H1 (cell line): ENCODE results near the gene ERG28. TPM values are rescaled to one million over a fixed set of nuclear protein-coding genes. Genes with fewer than 3 reads are reported as not detected.

Source experiments
- CHD1 ChIP-seq: IDR thresholded peaks from 2 replicates; pipeline ENCODE4 v1.6.1; 2012; ENCODE audit warnings: low read depth, low read length, improper control_type of control experiment
- CHD7 ChIP-seq: fragments of 300-600 bp; sonication (generic); IDR thresholded peaks from 2 replicates; pipeline ENCODE4 v1.7.1; 2012; ENCODE audit warnings: low read length, moderate library complexity, mild to moderate bottlenecking, inconsistent platforms; ENCODE audit not compliant: insufficient replicate concordance
- CTBP2 ChIP-seq: IDR thresholded peaks from 2 replicates; pipeline ENCODE4 v1.7.0; 2011; ENCODE audit warnings: borderline replicate concordance, mild to moderate bottlenecking, moderate library complexity, mixed read lengths, low read length; ENCODE audit not compliant: insufficient read depth, insufficient read length
- EGR1 ChIP-seq: IDR thresholded peaks from 2 replicates; pipeline ENCODE4 v1.6.1; 2011; ENCODE audit warnings: low read depth, low read length, borderline replicate concordance
- HDAC6 ChIP-seq: IDR thresholded peaks from one replicate; pipeline ENCODE4 v1.7.1; 2012; ENCODE audit warnings: low read depth, mild to moderate bottlenecking, inconsistent platforms, low read length, moderate library complexity
- JUND ChIP-seq: IDR thresholded peaks from 2 replicates; pipeline ENCODE4 v1.6.1; 2011; ENCODE audit warnings: mild to moderate bottlenecking, improper control_type of control experiment, low read length
- KDM1A ChIP-seq: fragments of 200-600, 300-600 bp; sonication (generic); IDR thresholded peaks from 2 replicates; pipeline ENCODE4 v1.7.1; 2016; ENCODE audit warnings: mild to moderate bottlenecking, low read length, borderline replicate concordance
- NANOG ChIP-seq: IDR thresholded peaks from 2 replicates; pipeline ENCODE4 v1.6.1; 2011; ENCODE audit warnings: low read length, low read depth, mild to moderate bottlenecking, inconsistent platforms; ENCODE audit not compliant: insufficient read depth, poor library complexity, severe bottlenecking
- POLR2A ChIP-seq, 2 experiments: IDR thresholded peaks; 1 replicate in 1 of 2; 2 replicates in 1 of 2; pipeline ENCODE4 v1.6.1; 2011; ENCODE audit warnings: low read depth in 2 of 2, low read length in 2 of 2, mild to moderate bottlenecking in 2 of 2; ENCODE audit errors: control extremely low read depth in 1 of 2
- polyA plus RNA-seq, 7 experiments: library from polyadenylated mRNA; depleted of rRNA in 3 of 7; stranded (reverse) in 5 of 7; unstranded in 2 of 7; fragments of >200 nt in 5 of 7; fragments of 200-250 nt in 2 of 7; gene quantifications; 1 replicate in 5 of 7; 2 replicates in 1 of 7; 4 replicates in 1 of 7; pipeline versions ENCODE4 v1.2.1 to v1.2.3, GENCODE V29; 2011 to 2013; ENCODE audit warnings: missing spikeins in 2 of 7, mixed read lengths in 2 of 7
- total RNA-seq: library from RNA; stranded (reverse); fragmentation: NEBNext Ultra II Directional; extraction: Animal tissue kit (Norgen Biotek cat#: 25700); gene quantifications from 2 replicates; pipeline ENCODE4 v1.2.1, GENCODE V29; 2021

ERG28 gene
- total and polyA plus RNA-seq, 2 of the 8 experiments (the other 6 are each of a cell fraction or from before 2014, with no cell fraction given), result 32.6 to 56.7 TPM

GRCh38 chr14:75705014-75705413 is 44.3 kb upstream of the ERG28 start (continued):
- TF ChIP-seq CHD7 (no peak), KDM1A (no peak), POLR2A (IDR thresholded peaks at IDR 0.05; ENCODE audit: control extremely low read depth in 1 of 2, low read depth in 2 of 2, low read length in 2 of 2) (no peak), CHD1 (no peak), CTBP2 (no peak), HDAC6 (no peak), NANOG (no peak), JUND (no peak), EGR1 (no peak)
